ENCODE results near the gene FGFRL1.
A peak's percentile ranks its signal among the peaks of the same experiment; 100 is the strongest.

FGFRL1 gene

GRCh38 chr4:1011022-1011665 lies at the start of gene FGFRL1:
FGFRL1 (plus strand) TSS chr4:1011626; CDS start chr4:1012486, 860 bp downstream.
- DNase-seq (ENCODE audit: extremely low spot score, insufficient read length, low read depth) (peak; percentile 79), FAIRE-seq (peak; percentile 73)

GRCh38 chr4:962231-963208 lies 48.9 kb upstream of the FGFRL1 start:
- DNase-seq (ENCODE audit: extremely low spot score, insufficient read length, low read depth) (no peak), FAIRE-seq (no peak)

- FAIRE-seq, result no peak
- no peak for DNase-seq (ENCODE audit: extremely low spot score, insufficient read length, low read depth)
Measured at GRCh38 chr4:963276-964225, 47.9 kb upstream of the FGFRL1 start.

- DNase-seq (ENCODE audit: extremely low spot score, insufficient read length, low read depth), result no peak
- FAIRE-seq, result no peak
Measured at GRCh38 chr4:964346-965025, 46.9 kb upstream of the FGFRL1 start.

GRCh38 chr4:965048-965765 lies 46.2 kb upstream of the FGFRL1 start:
- DNase-seq (ENCODE audit: extremely low spot score, insufficient read length, low read depth) (no peak), FAIRE-seq (no peak)

DNA sequence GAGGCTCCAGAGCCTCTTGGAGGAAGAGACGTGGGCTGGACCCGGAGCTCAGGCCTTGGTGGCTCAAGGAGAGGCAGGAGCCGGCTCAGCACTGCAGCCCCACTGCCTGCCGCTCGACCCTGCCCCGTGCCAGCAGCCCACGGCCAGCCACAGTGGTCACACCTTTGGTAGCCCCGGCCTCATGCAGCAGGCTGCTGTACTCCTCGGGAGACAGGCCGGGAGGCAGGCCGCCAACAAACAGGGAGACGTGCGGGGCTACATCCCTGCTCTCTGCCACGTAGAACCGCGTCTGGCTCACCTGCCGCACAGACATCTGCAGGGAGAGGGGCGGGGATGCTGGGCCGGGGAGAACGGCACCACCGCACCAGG lies 45.7 kb upstream of the FGFRL1 start:
- FAIRE-seq (no peak), DNase-seq (ENCODE audit: extremely low spot score, insufficient read length, low read depth) (no peak)

GRCh38 chr4:966266-967112 lies 44.9 kb upstream of the FGFRL1 start:
- DNase-seq (ENCODE audit: extremely low spot score, insufficient read length, low read depth) (no peak), FAIRE-seq (no peak)

GRCh38 chr4:967113-968104 lies 44.0 kb upstream of the FGFRL1 start:
- FAIRE-seq (no peak), DNase-seq (ENCODE audit: extremely low spot score, insufficient read length, low read depth) (no peak)

DNA sequence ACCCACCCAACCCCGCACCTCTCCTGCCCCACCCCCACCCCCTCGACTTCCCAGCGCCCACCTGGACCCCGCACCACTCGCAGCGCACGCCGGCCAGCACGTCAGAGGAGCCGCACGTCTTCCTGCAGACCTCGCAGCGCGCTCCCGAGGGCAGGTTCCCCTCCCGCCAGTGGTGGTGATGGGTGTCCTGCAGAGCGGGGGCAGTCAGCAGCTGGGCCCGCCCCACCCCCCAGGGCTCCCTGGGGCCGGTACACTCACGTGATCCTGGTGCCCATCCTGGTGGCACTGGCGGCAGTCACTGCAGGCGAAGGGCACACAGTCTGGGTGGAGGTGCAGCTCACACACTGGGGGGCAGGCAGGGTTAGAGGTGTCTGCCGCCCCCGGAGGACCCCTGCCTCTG lies 43.2 kb upstream of the FGFRL1 start:
- DNase-seq (ENCODE audit: extremely low spot score, insufficient read length, low read depth), result no peak
- no peak for FAIRE-seq

DNA sequence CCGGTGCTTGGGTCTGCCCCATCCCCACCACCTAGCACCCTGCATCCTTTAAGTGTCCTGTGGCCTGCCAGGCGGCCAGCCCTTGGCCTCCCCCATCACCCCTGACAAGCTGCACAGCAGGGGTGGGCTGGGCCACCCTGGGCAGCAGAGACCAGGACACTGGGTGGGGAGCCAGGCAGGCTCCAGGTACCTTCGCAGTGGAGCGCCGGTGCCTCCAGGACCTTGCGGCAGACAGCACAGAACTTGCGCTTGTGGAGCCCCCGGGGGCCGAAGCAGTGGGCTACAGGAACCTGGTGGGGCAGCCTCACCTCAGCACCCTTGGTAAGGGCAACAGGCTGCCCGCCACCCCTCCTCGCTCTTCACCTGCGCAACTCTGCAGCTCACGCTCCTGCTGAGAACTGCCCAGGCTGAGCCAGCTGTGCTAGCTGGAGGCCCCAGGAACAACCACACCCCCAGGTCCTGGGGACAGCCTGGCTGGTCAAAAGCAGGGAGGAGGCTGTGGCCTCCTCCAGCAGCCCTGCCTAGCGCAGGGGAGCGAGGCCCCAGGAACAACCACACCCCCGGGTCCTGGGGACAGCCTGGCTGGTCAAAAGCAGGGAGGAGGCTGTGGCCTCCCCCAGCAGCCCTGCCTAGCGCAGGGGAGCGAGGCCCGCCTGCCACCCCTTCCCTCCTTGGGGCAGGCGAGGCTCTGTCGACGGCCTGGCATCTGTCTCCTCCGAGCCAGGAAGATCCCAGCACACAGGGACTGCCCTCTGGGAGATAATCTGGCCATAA lies 42.6 kb upstream of the FGFRL1 start:
- DNase-seq (ENCODE audit: extremely low spot score, insufficient read length, low read depth) (no peak), FAIRE-seq (no peak)

DNA sequence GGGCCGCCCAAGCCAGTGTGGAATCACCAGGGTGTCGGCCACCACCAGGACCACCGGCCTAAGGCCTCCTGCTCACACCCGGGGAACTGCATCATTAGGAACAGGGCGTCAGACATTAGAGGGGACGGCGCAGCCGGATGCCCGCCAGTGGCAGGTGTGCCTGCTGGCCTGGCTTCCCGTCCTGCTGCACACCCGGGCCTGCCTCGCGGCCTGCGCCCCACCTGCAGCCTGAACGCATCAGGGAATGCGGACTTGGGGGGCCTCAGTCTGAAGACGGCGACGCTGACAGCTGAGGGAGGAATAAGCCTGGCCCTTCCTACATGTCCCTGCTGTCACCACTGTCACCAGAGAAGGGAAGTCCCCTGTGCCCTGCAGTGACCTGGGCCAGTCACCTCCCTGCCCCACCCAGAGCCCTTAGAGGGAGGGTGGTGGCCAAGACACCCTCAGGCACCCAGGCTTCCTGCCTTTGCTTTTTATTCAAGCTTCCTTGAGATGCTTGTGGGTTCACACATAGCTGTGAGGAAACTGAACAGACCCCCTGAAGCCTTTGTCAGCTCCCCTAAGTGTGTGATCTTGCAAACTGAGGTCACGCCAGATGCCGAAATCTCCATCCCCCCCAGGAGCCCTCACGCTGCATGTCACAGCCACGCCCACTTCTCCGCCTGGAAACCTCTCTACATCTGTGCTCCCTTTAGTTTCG lies 41.2 kb upstream of the FGFRL1 start:
- no peak for FAIRE-seq

GRCh38 chr4:970854-971520 lies 40.4 kb upstream of the FGFRL1 start:
- DNase-seq (ENCODE audit: extremely low spot score, insufficient read length, low read depth) (no peak), FAIRE-seq (no peak)

More for the DNA sequence above, 41.2 kb upstream of the FGFRL1 start:
- no peak for DNase-seq (ENCODE audit: extremely low spot score, insufficient read length, low read depth)

GRCh38 chr4:971666-972500 lies 39.5 kb upstream of the FGFRL1 start:
- DNase-seq (ENCODE audit: extremely low spot score, insufficient read length, low read depth), result no peak
- no peak for FAIRE-seq

DNA sequence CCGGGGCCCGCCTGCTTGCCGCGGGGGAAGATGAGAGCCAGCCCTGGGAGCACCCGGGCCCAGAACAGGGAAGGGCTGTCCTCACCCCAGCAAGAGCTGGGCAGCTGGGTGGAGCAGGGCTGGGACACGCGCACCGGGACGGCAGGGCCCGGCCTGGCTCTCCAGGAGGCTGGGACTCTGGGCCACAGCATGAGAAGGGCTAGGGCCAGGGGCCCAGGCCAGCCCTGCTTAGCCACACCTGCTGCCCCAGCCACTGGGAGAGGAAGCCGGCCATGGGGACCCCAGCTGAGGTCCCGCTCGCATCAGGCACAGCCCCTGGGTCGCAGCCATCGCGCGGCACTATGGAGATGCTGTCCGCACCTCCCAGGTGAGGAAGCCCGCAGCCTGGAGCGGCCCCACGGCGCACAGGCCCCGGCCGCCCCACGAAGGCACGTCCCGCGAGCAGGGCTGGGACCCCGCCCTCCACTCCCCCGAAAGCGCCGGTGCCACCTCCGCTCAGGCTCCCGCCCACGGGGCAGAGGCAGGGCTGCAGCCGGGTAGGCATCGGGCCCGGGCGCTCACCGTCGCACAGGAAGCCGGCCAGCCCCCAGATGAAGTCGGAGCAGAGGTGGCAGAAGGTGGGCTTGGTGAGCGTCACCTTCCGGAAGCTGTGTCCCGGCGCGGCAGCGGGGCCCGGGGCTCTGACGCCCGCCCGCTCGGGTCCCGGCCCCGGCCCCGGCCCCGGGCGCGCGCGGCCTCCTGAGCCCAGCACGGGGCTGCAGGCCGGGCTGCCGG lies 38.6 kb upstream of the FGFRL1 start:
- DNase-seq (ENCODE audit: extremely low spot score, insufficient read length, low read depth) (peak; percentile 23), FAIRE-seq (no peak)
